ENCODE measurements around the gene SMPX.

DNA sequence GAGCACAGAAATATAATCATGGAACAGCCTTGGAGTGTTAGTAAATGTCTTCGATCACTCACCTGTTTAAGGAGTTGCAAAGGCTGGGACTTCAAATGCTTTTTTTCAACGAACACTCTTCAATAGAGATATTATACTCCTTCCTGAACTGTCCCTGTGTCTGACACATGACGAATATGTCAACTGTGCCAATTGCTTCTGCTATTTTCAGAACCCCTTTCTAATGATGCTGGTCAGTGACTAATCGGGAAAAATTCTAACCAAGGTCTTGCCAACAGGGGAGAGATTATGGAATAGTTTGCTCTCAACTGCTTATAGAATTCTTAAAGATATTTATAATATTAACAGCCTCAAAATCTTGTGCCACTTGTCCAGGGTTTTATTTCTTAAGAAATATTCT, 91.2 kb downstream of the SMPX start:
- TF ChIP-seq, protein P1, sequence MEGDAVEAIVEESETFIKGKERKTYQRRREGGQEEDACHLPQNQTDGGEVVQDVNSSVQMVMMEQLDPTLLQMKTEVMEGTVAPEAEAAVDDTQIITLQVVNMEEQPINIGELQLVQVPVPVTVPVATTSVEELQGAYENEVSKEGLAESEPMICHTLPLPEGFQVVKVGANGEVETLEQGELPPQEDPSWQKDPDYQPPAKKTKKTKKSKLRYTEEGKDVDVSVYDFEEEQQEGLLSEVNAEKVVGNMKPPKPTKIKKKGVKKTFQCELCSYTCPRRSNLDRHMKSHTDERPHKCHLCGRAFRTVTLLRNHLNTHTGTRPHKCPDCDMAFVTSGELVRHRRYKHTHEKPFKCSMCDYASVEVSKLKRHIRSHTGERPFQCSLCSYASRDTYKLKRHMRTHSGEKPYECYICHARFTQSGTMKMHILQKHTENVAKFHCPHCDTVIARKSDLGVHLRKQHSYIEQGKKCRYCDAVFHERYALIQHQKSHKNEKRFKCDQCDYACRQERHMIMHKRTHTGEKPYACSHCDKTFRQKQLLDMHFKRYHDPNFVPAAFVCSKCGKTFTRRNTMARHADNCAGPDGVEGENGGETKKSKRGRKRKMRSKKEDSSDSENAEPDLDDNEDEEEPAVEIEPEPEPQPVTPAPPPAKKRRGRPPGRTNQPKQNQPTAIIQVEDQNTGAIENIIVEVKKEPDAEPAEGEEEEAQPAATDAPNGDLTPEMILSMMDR (IDR thresholded peaks at IDR 0.05): no peak
- TF ChIP-seq EP300 (IDR thresholded peaks at IDR 0.05): no peak

Data from sigmoid colon (tissue), 4 donors.